Right hindlimb (tissue), 1 donor: ENCODE measurements around the gene TBC1D17.

Experiments
- DNase-seq: peaks from one replicate; pipeline ENCODE4 v3.0.0-alpha.2; 2018

TBC1D17 gene

DNA sequence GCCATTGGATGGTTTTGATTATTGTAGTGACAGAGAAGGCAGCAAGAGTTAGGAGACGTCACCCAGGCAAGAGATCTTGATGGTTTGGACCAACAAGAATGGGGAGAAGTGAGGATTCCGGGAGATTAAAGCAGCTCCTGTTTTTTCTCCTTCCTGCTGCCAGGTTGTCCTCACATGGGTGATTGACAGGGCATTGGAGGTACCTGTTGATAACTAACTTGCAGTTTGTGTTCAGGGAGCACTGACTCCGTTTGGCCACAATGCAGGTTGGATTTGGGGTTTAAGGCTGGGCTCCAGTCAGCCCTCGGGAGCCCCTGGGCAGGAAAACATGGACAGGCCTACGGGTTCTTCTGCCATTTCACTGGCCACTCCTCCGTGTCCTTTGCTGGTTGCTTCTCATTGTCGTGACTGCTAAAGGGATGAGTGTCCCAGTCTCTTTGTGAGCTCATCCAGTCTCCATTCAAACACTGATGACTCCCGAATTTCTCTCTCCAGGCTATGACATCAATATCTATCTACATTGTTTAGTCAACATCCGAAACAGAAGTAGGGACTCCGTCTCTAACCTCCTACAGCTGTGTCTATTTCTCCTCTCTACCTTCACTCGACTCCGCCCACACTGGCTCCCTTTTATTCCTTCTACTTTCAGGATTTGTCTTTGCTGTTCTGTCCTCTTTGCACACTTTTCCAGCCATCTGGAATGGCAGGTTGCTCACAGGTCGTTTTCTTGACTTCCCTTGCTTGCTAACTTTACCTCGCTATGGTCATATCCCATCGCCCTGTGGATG is 27.9 kb upstream of the TBC1D17 start:
- DNase-seq, result no peak

DNA sequence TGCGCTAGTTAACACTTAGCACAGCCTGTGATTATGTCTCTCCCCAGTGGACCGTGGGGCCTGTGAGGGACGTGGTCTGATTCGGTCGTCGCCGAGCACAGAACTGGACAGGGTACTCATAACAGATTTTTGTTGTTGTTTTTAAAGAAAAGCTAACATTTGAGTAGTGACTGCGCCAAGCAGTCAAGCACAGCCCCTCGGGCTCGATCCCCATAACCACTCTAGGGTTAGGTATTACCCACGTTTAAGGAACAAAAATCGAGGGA is 27.3 kb upstream of the TBC1D17 start:
- DNase-seq, result no peak

DNA sequence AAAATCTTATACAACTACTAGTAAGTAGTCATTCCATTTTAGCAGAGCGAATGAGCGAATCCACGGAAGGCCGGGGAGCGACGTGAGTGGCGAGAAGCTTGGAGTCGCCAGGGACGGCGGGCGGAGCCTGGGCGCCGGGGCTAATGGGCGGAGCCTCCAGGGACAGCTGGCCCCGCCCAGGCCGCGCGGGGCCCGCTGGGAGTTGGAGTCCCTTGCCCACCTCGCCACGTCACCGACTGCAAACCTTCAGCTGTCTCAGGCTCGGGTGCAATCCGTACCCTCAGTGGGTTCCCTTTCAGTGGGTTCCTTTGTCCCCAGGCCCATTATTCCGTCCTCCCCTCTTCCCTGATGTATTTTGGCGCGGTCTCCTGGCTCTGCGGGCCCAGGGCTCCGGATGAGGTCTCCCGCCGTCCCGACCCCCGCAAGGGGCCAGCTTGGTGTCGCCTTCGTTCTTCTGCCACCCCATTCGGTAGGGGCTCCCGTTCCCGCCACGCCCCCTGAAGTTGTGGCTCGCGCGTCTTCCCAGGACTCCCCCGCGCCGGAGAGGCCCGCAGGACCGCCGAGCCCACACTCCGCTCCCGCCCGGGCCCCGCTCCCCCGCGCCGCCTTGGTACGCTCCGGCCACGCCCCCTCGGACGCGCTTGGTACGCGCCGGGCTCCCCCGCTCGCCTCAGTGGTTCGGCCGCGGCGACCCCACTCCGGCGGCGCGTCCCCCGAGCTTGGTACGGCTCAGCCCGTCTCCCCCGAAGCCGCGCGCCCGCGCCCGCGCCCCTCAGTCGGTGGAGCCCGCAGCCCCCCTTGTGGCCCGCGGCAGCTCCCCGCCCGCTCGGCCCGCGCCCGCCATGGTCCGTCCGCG is 26.8 kb upstream of the TBC1D17 start, which contains the start of gene PTOV1:
PTOV1 (plus strand) TSS at position 673 of the 856 bp plus-strand sequence.
- DNase-seq, result peak; percentile 92

DNA sequence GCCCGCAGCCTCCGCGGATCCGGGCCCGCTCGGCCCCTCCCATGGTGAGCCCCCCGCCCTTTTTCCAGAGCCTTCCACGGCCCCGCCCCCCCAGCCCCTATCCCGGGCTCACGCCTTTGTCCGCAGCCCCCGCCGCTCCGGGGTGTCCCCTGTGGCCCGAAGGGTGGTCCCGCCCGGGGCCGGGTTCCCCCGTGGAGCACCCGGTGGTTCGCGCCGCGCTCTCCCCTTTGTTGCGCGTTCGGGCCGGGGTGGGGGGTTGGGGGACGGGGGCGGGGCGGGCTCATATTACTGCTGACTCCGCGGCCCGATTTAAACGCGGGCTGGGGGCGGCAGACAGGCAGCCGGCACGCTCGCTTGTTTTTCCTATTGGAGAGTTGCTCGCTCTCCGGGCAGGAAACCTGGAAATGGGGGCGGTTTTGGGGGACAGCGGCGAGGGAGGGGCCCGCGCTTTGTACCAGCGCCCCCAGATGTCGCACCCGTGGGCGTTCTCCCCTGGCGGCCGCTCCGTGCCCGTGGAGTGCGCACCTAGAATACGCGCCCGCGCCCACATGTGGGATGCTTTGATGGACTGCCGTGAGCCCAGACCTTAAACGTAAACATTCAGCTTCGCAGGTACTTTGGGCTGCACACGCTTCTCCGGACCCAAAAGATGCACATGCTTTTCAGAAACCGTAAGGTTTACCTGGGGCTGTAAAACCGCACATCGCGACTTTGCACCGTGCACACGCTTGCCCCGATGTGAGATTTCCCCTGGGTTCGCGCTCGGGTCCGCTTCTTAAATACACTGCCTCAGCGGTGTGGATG is 25.8 kb upstream of the TBC1D17 start:
- DNase-seq, result peak; percentile 83

DNA sequence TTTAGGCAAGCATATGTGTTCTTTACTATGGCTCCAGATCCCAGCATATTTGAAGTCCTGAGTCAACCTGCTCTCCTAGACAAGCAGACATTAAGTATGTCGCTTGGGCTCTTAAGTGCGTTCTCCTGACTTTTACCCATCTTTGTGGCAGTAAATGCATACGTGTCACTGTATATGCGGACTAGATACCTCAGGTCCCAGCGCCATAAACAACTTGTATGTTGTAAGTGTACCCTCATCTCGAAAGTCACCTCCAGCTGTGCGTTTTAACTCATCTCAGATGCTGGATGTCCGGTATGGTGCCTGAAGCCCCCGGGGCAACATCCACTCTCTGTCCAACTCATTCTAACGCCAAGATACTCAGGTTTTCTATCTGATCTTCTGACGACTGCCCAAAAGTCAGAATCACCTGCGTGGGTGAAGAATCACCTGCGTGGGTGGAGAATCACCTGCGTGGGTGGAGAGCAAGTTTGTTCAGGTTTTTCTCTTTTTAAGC is 24.8 kb upstream of the TBC1D17 start:
- DNase-seq, result no peak

DNA sequence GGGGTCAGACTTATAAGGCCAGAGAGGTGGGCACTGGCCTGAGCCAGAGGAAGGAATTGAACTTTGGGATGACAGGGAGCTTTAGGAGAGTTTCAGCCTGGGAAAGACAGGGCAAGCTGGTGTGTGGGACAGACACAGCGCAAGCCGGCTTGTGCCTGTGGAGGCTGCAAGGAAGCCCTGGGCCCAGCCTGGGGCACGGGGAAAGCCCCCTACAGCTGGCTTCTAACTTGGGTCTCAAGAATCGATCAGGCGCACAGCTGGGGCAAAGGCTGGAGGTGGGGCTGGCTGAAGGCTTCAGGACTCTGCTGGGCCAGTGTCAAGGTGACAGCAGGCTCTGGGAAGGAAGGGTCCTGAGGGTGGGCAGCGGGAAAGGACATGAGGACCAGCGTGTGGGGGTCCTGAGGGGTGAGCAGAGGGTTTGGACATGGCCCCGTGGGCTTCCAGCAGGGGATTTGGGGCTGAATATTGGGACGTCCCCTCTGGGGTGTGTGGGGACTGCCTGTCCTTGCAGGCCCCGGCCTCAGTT is 23.6 kb upstream of the TBC1D17 start:
- DNase-seq, result no peak

DNA sequence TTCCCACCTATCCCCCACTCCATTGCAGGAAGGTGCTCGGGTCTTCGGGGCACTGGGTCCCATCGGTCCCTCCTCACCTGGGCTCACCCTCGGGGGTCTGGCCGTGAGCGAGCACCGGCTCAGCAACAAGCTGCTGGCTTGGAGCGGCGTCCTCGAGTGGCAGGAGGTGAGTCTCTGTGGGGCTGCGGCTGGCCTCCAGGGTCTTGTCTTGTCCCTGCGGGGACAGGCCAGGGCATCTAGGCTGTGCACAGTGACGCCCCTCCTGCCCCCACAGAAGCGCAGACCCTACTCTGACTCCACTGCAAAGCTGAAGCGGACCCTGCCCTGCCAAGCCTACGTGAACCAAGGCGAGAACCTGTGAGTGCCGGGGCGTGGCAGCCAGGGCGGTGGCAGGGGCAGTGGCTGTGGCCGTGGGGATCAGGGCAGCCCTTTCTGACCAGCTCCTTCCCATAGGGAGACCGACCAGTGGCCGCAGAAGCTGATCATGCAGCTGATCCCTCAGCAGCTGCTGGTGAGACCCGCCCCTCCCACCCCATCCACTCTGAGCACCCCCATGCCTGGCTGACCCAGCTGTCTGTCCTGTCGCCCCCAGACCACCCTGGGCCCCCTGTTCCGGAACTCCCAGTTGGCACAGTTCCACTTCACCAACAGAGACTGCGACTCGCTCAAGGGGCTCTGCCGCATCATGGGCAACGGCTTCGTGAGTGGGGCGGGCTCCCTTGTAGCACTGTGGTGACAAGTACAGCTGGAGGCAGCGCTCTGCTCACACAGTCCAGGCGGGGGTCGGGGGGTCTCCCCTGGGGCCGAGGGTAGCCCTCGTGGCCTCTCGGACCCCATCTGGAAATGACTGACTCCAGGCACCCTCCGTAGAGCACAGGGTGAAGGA is 22.9 kb upstream of the TBC1D17 start:
- DNase-seq, result no peak

DNA sequence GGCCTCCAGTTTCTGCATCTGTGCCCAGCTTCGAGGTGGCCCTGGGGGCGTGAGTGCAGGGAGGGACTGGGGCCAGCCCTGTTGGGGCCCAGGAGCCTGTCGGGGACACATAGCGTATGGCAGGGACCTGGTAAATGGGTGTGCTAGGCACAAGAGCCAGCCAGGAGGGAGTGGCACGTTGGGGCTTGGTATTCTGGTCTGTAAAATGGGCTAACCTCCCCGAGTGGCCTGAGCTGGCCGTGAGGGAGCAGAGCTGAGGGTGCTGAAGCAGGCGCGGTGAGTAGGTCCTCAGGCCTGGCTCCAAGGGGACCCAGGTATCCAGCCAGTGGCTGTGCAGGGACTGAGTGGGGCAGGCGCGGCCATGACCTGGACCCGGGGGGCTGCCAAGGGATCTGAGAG is 22.2 kb upstream of the TBC1D17 start:
- DNase-seq, result no peak

DNA sequence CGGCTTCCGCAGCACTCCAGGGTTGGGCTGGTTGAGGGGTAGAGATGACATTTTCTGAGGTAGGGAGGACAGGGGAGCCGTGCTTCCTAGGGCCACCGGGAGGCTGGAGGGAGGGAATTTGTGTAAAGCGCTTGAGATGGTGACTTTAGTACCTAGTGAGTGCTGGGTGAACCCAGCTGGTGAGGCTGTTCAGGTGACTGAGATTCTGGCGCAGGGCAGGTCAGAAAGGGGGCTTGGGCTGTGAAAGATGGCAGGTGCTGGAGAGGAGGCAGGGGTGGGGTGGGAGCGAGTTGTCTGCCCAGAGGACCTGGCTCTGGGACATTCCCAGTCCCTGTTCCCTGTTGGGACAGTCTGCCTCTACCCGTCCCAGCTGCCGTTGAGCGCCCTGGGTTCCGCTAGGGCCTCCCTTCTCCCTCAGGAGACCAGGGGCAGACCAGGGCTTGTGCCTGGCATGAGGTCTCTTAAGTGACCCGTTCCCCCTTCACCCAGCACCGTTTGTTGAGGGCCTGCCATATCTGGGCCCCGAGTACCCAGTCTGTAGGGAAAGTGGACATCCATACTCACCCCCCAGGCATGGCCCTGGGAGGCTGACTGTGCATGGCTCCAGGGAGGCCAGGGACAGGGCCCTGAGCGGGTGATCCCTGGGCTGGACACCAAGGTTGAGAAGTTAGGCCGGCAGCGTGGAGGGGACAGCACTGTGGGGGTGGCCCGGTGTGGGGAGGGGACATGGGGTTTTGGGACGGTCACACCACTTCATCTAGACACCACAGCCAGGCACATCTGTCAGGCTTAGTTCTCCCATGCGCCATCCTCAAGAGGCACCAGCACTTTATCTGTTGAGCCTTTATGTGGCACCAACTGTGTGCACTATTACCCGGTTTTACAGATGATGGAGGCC is 21.6 kb upstream of the TBC1D17 start:
- DNase-seq, result no peak

DNA sequence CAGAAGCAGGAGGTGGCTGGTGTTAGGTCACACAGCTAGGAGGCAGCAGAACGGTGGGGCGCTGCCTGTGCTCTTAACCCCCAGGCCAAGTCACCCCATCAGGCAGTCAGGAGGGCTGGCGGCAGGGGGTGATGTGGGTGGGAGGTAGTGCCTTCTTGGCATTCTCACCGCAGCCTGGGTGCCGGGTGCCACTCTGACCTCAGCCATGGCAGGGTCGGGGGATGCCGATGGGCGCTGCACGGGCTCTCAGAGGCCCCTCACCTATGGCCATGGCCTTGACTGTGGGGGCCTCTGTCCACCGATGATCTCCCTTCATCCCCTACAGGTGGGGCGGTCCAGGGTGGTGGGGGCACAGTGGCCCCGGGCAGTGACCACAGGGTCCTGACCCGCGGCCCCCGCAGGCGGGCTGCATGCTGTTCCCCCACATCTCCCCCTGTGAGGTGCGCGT is 20.9 kb upstream of the TBC1D17 start:
- DNase-seq, result no peak

DNA sequence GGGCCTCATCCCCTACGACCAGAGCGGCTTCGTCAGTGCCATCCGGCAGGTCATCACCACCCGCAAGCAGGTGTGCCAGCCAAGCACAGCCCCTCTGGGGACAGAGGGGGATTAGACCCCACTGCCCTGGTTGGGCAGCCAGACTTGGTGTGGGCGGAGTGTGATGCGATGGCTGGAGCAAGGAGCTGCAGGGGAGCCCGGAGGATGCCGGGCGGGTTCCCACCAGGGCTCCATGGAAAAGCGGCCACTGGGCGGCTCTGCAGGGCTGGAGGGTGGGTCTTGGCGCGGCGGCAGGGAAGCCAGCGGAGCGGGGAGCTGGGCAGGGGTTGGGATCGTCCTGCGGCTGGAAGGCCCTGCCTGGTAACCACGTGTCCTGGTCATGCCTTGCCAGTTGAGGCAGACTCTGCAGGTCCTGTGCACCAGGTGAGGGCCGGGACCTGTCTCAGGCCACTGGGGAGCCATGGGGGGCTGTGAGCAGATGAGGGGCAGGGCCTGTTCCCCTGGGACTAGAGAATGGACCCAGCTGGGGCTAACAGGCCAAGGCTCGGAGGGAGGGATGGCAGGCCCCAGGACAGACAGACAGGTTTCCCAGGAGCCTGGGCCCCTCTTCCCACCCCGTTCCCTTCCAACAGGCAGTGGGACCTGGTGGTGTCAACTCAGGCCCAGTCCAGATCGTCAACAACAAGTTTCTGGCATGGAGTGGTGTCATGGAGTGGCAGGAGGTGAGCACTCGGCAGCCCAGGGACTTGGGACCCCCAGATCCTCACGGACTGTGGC is 20.3 kb upstream of the TBC1D17 start:
- DNase-seq, result peak; percentile 33

DNA sequence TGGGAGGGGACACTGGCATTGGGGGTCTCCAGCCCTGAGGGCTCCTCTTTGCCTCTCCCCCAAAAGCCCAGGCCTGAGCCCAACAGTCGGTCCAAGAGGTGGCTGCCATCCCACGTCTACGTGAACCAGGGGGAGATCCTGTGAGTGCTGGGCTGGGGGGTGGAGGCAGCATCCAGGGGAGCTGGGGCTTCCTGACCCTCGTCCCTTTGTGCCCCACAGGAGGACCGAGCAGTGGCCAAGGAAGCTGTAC is 19.7 kb upstream of the TBC1D17 start:
- DNase-seq, result no peak

DNA sequence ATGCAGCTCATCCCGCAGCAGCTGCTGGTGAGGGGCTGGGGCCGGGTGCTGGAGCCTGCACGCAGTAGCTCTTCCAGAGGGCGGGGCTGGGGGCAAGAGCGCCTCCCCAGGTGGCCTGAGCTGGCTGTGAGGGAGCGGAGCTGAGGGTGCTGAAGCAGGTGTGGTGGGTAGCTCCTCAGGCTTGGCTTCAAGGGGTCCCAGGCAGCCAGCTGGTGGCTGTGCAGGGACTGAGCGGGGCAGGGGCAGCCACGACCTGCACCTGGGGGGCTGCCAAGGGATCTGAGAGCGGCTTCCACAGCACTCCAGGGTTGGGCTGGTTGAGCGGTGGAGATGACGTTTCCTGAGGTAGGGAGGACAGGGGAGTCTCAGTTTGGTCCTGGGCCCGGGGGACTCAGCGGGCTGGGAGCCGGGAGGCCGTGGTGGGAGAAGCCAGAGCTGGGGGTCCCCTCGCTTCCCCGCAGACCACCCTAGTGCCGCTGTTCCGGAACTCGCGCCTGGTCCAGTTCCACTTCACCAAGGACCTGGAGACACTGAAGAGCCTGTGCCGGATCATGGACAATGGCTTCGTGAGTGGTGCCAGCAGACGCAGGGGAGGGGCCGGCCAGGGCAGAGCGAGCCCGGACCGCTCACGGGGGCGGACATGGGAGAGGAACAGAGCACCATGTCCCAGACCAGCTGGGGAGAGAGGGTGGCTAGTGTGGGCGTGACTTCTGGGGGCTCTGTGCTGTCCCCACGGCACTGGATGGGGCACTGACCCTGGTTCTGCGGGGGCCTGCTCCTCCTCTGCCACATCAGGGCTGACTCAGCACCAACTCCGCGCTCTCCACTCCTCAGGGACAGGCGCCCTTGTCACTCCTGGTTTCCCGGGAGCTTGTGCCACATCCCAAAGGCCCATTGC is 19.2 kb upstream of the TBC1D17 start:
- peak; percentile 29 for DNase-seq

DNA sequence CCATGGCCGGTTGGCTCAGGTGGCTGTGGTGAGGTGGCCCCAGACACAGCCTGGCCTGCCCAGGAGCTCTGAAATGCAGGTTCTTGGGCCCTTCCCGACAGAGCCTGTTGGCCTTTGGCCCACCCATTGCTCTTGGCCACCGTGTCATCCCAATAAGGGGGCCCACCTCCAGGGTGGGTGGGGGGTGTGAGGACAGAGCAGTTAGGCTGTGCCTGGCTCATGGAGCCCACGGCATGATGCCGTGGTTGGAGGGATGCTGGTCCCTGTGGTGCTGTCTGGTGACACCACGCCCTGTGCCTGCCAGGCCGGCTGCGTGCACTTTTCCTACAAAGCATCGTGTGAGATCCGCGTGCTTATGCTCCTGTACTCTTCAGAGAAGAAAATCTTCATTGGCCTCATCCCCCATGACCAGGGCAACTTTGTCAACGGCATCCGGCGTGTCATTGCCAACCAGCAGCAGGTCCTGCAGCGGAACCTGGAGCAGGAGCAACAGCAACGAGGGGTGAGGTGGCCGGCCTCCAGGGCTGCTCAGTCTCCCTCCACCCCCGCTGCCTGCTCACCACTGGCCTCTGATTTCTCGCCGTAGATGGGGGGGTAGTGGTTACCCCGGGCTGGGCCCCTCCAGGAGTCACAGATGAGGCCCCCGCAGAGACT is 17.7 kb upstream of the TBC1D17 start:
- DNase-seq, result no peak

DNA sequence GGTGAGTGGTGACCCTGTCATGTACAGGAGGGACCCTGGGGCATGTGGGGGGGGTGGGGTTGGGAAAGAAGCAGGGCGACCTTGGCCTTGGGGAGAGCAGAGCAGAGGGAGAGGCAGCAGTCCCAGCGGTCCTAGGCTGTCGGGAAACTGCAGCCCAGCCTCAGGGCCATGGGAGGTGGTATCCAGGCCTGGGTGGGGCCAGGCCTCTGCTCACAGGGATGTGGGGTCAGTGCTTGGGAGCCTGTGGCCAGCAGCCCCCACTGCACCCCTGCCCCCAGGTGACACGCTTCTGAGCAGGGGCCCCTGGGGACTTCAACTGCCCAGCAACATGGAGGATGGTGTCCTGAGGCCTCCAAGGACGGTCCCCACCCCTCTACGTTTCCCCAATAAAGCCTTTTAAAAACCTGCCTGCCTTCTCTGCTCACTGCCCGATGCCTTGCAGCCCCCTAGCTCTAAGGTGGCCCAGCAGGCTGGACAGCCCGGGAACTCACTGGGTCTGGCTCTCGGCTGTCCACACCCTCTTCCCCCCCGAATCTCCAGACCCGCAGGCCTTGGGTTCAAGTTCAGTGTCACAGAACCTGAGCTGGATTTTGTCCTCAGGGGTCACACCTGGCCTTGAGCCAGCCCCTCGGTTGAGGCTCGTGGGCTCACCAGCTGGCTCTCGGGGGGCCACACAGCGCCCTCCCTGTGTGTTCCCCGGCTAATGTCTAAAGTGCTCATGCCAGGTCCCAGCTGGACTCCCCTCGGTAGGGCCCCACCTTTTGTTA is 17.0 kb upstream of the TBC1D17 start:
- no peak for DNase-seq

DNA sequence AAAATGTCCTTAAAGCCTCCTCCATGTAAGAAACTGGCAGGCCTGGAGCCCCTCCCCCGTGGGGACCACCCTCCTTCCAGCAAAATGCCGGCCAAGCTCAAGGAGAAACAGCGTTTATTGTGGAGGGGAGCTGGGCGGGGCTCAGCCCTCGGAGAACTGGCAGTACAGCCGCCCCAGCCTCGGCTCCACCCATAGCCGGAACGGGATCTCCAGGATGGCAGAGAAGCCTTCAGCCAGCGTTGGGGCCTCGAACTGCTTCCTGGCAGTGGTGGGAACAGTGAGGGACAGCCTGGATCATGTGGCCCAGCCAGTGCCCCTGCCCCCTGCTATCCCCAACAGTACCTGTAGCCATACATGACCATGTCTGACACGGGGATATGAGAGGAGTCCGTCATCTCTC is 16.4 kb upstream of the TBC1D17 start:
- peak; percentile 76 for DNase-seq

DNA sequence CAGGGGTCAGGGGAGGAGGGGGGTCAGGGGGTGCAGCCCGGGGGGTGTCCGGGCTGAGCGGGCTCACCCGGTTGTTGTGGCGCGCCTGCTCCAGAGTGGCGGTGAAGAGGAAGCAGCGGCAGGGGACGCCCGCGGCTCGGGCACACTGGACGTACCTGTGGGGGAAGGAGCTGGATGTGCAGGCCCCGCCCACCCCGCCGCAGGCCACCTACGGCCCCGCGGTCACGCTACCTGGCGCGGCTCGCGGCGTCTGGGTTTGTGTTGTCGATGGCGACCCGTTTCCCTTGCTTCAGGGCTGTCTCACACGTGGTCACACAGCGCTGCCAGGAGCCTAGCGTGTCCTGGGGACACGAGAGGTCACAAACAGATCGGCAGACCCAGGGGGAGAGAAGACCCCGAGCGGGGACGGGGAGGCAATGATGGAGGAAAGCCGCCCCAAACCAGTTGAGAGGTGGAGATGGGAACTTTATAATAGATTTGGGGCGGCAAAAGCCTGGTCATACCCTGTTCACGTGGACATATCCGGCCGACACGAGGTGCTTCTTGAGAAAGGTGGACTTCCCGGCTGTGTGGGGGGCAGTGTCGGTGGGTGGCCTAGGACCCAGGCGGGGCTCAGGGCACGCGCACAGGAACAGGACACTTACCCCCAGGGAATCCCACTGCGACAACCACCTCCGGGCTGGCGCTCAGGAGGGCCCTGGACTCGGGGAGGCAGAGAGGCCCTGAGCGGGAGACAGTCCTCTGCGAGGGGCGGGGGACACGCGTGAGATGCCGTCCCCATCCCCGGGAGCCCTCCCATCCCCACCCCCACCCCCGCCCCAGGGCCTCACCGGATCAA is 15.7 kb upstream of the TBC1D17 start:
- peak; percentile 25 for DNase-seq
